ENCODE results near the gene SLC25A42.
"Not testable (repeated sequence)": the region's sequence is repeated elsewhere in the genome, so short reads cannot be mapped to it uniquely, and the experiment has no call there.

Gene SLC25A42

DNA sequence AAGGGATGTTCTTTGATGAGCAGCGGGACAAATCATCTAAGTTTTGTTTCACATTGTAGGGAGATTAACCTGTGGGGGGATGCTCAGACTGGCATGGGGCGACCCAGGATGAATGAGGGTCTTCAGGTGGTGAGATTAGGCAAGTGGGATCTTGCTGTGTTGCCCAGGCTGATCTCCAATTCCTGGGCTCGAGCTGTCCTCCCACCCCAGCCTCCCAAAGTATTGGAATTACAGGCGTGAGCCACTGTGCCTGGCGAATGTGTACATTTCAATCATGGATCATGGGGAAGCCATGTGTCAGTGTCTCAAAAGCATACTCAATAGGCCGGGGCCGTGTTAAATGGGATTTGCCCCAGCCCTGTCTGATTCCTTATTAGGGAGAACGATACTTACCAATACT, 8.1 kb downstream of the SLC25A42 start:
- DNase-seq: no peak

DNA sequence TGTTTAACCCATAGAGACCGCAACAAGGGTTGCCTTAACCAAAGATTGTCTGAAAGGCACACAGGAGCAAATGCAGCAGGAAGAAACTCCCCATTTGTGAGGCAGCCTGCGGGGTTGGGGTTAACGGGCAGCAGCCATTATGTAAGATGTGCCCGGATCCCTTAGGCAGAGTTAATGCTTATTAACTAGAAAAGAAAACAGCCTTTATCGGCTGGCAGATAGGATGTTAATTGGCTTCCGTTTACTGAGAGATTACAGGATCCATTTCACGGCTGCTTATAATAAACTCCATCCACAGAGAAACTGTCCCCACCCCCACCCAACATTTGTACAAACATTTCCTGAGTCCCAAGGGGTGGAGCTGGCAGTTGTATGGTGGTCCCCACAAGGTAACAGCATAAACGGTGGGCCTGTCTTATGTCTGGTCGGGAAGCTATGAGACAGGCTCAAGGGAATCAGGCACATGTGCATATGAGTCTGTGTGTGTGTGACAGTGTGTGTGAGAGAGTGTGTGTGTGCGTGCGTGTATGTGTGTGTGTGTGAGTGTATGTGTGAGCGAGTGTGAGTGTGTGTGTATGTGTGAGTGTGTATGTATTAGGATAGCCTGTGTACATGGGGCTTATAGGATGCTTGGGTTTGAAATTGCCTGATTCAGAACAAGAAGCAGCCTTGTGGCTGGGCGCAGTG, 10.5 kb downstream of the SLC25A42 start:
- no peak for DNase-seq

DNA sequence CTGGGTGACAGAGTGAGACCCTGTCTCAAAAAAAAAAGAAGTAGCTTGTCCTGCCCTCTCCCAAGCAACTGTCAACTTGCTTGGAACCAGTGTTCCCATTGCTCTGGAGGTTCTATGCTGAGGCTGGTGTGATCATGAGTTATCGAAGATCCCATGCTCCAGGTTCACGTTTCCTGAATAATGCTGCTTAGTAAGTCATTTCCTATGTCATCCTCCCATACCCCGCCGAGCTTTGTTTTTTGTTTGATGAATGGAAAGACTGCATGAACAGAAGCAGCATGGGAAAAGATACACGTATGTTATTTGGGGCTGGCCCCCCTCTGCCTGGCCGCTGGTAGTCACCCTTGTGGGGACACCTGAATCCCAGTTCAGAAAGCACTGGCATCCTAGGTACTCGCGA, 11.3 kb downstream of the SLC25A42 start:
- DNase-seq: no peak

DNA sequence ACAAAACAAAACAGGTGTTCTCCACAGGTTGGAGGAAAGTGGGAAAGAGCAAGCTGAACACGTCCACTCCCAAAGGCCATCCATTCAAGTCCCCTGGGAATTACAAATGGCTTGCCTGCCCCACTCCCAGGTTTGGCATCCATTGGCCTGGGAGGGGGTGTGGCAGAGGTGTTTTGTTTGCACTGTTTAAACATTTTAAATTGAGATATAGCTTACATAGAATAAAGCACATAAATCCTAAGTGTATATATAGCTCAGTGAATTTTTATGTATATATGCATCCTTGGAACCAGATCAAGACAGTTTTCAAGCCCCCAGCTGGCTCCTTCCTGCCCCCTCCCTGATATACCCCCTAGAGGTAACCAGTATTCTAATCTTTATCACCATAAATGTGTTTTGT, 12.7 kb downstream of the SLC25A42 start:
- no peak for DNase-seq

DNA sequence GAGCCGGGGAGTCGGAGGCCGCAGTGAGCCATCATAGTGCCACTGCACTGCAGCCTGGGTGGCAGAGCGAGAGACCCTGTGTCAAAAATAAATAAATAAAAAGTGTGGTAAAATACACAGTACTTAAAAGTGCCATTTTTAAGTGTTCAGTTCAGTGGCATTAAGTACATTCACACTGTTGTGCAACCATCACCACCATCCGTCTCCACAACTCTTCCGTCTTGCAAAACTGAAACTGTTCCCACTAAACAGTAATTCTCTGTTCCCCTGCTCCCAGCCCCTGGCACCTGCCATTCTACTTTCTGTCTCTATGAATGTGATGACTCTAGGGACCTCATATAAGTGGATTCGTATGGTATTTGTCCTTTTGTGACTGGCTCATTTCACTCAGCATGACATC, 13.3 kb downstream of the SLC25A42 start:
- no peak for DNase-seq

DNA sequence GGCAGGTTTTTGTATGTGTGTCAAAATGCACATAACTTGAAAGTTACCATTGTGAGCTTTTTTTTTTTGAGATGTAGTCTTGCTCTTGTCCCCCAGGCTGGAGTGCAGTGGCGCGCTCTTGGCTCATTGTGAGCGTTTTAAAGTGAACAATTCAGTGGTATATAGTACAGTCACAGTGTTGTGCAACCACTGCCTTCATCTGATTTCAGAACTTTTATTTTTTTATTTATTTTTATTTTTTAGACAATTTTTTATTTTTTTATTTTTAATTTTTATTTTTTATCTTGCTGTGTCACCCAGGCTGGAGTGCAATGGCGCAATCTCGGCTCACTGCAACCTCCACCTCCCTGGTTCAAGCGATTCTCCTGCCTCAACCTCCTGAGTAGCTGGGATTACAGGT, 15.0 kb downstream of the SLC25A42 start:
- DNase-seq: no peak

DNA sequence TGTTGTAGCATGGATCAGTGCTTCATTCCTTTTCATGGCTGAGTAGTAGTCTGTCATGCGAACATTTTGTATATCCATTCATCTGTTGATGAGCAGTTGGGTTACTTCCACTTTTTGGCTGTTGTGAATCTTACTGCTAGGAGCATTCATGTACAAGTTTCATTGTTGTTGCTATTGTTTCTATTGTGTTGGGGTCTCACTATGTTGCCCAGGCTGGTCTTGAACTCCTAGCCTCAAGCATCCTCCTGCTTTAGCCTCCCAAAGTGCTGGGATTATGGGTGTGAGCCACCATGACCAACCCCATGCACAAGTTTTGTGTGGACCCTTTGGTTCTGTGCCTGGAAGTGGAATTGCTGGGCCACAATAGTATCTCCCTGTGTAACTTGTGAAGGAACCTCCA, 15.8 kb downstream of the SLC25A42 start:
- DNase-seq: no peak

DNA sequence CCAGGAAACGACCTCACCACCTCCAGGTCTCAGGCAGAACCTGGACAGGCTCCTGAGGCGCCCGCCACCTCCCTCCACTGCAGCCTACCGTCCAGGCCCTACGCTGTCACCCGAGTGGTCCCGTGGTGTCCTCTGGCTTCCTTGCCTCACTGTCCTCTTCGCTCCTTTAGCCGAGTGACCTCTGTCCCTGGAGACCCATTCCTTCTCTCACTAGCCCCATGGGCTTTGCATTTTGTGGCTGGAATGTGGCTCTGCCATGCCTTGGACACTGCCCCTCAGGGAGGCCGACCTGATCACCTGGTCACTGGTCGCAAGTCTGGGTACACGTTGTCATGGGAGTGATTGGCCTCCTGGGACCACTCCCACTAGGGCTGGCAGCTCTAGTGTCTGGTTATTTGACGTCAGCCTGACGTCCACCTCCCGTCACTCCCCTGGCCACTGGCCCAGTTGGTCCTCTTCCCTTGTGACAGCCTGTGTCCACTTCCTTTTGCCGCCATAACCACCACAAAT, 17.9 kb downstream of the SLC25A42 start:
- no peak for DNase-seq

DNA sequence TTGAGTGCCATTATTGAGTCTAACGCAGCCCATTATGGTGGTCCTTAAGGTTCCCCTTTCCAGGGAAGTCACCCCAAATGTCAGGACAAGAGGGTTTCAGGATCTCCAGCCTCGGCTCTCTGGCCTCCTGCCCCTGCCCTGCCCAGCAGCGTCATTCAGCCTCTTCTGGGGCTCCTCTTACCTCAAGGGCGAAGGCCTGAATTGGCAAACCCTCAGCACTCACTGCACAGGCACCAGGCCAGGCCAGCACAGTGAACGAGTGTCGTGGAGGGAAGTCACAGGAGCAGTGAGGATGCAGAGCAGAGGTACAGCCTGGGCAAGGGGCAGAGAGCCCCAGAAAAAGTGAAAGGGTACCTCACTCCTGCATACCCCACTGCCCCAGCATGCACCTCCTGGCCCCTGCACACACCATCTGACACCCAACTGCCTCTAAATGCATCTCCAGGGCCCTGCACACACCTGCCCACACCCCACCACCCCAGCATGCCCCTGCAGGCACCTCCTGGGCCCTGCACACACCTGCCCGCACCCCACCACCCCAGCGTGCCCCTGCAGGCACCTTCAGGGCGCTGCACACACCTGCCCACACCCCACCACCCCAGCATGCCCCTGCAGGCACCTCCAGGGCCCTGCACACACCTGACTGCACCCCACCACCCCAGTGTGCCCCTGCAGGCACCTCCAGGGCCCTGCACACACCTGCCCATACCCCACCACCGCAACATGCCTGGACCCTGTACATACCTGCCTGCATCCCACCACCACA, 19.8 kb downstream of the SLC25A42 start:
- DNase-seq: no peak

DNA sequence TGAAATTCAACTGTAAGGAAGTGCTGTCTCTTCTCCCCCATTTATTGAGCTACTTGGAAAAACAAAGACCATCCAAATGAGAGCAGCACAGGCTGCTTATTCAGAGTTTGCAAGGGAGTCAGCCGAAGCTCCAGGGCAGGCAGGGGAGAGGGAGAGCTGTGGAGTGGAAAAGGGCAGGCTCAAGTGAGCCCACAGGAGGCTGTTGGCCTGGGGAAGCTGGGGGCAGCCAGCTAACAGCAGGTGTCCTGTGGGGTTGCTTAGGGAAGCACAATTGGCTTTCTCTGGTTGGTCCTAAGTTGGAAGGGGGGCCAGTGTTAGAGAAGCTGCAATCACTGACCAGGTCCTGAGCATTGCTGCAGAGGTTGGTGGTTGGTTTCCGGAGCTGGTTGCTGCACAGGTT, 23.9 kb downstream of the SLC25A42 start:
- no peak for DNase-seq

DNA sequence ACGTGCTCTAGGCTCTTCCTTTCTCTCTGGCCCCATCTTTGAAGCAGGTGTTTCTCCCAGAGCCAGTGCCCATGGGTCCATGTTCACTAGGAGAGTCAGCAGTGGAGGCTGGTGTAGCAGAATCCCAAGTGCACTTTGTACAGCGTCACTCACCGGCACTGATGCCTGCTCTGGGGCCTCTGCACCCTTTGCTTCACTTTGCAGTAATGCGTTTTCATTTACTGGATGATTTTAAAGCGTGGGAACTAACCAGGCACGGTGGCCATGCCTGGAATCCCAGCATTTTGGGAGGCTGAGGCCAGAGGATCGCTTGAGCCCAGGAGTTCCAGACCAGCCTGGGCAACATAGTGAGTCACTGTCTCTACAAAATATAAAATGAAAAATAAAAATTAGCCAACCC, 30.7 kb downstream of the SLC25A42 start:
- no peak for DNase-seq

DNA sequence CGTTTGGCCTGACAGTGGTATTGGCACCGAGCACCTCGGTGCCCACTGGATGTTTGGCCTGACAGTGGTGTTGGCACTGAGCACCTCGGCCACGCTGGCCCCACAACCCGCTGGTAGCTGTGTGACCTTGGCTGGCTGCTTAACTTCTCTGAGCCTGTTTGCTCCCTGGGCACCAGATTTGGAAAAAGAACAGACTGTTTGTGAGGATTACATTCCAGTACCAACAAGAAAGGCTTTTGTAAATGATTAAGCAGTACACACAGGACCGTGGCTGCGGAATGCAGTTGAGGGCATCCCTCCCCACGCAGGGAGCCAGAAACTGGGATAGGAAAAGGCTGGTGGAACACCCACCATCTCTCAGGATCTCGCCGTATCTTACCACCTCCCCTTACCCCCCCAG, 31.9 kb downstream of the SLC25A42 start:
- no peak for DNase-seq

DNA sequence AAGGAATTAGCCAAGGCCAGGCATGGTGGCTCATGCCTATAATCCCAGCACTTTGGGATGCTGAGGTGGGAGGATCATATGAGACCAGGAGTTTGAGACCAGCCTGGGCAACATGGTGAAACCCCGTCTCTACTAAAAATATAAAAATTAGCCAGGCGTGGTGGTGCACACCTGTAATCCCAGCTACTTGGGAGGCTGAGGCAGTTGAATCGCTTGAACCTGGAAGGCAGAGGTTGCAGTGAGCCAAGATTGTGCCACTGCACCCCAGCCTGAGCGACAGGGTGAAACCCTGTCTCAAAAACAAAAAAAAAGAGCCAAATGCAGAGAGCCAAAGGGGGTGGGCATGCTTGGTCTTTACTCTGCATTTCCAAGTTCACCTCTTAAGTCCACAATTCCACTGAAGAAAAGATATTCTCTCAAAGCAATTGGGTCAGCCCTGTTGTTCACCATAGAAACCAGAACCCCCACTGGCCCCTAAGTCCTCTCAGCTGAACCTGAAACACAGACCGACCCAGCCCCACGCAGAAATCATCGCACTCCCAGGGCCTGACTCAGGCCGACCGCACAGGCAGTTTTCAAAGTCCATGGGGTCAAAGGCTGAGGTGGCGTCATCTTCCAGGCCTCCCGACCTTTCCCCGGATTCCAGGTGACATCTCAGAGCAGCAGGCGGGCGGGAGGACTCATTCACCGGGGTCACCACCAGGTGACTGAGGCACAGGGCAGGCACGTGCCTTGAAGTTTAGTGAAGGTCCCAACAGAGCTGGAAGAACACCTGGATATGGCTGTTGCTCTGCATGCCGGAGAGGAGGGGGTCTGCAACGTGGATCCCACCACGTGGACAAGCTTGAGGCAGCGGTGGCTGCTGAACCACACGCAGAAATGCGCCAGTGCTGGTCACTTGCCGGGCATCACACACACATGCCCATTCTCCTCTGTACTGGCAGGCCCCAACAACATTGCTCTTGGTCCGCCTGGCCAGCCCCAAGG, 33.1 kb downstream of the SLC25A42 start:
- DNase-seq: no peak

DNA sequence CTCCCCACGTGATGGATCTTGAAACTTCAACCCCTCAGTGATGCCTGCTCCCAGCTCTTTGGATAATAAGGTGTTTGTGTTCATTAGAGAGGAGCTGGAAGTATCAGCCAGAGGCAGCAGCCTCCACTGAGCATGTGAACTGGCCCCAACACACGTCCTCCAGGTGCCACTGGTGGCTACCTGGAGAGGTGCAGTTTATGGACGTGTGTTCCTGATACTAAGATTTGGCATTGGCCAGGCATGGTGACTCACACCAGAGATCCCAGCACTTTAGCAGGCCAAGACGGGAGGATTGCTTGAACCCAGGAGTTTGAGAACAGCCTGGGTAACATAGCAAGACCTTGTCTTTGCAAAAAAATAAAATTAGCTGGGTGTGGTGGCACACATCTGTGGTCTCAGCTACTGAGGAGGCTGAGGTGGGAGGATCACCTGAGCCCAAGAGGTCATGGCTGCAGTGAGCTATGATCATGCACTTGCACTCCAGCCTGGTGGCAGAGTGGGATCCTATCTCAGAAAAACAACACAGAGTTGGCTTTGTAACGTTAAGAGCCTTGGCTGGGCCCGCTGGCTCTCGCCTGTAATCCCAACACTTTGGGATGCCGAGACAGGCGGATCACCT, 34.4 kb downstream of the SLC25A42 start:
- DNase-seq: no peak

DNA sequence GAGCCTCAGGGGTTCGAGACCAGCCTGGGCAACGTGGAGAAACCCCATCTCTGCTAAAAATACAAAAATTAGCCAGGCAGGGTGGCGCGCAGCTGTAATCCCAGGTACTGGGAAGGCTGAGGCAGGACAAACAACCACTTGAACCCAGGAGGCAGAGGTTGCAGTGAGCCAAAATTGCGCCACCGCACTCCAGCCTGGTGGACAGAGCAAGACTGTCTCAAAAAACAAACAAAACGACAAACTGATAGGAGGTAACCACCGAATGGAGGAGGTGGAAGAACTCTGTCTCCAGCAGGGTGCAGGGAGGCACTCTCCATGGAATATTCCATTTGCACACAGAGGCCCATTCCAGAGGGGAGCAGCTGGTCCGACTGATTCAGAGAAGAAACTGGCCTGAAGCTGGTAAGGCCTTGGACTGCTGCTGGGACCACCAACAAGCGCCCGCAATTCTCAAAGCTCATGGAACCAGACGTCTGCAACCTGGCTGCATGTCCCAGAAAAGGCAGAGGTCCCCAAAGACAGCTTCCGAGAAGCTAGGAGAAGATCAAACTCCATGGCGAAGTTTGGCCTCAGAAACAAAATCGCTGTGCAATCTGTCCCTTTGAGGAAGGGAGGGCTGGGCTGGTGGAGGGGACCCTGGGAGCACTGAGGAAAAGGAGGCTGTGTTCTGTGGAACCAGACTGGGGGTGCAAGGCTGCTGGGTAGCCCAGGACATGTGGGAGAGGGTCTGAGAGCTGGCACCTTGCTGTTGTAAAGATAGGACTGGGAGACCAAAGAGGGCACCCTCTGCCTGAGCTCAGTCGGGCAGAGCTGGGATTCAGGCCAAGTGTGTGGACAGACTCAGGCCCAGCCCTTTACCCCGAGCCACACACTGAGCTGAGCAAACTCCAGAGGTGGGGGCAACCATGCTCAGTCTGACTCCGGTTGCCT, 35.2 kb downstream of the SLC25A42 start:
- no peak for DNase-seq

DNA sequence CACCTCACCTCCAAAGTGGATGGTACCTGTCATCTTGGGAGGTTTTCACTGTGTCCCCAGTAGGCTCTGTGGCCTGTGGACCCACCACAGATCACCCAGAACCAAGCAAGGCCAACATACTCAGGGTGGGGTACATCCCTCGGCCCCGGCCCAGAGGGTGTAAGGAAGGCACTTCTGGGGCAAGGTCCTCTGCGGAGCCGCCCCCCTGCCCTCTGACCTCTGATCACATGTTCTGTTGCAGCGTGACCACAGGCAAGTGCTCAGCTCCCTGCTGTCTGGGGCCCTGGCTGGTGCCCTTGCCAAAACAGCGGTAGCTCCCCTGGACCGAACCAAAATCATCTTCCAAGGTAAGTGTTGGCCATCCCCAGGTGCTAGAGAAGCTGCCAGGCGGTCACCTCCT, 37.7 kb downstream of the SLC25A42 start:
- DNase-seq: no peak

DNA sequence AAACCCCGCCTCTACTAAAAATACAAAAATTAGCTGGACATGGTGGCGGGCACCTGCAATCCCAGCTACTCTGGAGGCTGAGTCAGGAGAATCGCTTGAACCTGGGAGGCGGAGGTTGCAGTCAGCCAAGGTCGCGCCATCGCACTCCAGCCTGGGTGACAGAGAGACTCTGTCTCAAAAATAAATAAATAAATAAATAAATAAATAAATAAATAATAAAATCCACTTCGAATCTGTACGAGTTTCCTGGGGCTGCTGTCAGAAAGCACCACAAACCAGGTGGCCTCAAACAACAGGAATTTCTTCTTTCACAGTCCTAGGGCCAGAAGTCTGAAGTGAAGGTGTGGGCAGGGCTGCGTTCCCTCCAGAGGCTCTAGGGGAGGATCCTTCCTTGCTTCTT, 38.8 kb downstream of the SLC25A42 start:
- DNase-seq: not testable (repeated sequence)

DNA sequence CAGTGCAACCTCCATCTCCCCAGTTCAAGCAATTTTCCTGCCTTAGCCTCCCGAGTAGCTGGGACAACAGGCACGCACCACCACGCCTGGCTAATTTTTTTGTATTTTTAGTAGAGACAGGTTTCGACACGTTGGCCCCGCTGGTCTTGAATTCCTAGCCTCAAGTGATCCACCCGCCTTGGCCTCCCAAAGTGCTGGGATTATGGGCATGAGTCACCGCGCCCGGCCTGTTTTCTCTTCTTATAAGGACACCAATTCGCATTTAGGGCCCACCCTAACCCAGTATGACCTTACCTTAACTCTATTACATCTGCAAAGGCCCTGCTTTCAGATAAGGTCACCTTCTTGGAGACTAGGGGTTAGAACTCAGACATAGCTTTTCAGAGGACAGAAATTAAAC, 39.4 kb downstream of the SLC25A42 start:
- DNase-seq: no peak

DNA sequence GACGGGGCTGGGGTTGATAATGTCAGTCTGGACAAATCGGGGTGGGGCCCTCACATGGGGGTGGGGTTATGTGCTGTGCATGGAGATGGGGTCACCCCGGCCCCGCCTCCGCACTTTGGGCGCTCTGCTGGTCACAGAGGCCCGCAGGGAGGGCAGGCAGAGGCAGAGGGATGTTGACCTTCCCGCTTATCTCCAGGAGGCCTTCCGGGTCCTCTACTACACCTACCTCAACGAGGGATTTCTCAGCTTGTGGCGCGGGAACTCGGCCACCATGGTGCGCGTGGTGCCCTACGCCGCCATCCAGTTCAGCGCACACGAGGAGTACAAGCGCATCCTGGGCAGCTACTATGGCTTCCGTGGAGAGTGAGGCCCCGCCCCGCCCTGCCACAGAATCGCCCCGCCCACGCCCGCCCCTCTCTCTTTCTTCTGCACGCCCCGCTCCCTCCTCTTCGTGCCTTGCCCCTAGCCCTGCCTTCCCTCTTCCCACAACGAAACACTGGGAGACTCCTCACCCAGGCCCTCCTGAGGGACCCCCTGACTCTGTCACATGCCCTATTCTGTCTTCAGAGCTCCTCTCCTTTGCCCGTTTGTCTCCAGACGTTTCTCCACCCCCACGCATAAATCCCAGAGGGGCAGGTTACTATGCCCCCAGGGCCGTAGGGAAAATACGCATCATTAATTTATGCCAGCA, 41.7 kb downstream of the SLC25A42 start:
- DNase-seq: peak; percentile 40

DNA sequence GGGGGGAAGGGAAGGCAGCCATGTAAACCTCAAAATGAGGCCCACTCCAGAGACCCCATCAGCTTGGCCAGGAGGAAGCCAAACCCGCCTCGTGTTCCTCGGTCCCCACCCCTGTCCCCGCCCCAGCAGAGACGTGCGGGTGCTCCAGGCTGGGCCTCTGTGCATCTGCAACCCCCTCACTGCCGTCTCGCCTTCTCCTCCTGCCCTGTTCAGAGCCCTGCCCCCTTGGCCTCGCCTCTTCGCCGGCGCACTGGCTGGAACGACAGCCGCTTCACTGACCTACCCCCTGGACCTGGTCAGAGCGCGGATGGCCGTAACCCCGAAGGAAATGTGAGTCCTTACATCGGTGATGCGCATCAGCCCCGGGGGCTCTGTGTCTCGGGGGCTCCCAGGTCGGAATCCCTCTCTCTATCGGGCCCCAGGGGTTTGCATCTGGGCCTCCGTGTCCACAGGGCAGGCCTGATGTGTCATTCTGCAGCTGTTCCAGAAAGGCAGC, 42.3 kb downstream of the SLC25A42 start:
- no peak for DNase-seq

DNA sequence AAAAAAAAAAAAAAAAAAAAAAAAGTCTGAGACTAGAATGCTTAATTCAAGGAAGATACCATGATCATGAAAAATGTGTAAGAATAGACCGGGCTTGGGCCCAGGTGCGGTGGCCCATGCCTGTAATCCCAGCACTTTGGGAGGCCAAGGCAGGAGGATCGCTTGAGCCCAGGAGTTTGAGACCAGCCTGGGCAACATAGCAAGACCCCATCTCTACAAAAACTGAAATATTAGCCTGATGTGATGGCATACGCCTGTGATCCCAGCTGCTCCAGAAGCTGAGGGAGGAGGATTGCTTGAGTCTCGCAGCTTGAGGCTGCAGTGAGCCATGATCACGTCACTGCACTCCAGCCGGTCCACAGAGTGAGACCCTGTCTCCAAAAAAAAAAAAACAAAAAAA, 43.1 kb downstream of the SLC25A42 start:
- DNase-seq: not testable (repeated sequence)

Measured in HCEC 1CT (cell line).